Measurements from ENCODE around the gene COLEC12. TPM values are rescaled to one million over a fixed set of nuclear protein-coding genes. Genes with fewer than 3 reads are reported as not detected.

Gene COLEC12
- total RNA-seq, 4 donors from 2014 or later, result 20.2 to 81.3 (median 29.1) TPM

GRCh38 chr18:445055-445454 lies 55.4 kb downstream of the COLEC12 start:
- H3K9me3 ChIP-seq, result no peaks in the 10 kb centered on the region
- no peak overlapping the region for H3K27ac ChIP-seq
- no peaks in the 10 kb centered on the region for H3K4me1 ChIP-seq
- no peaks in the 10 kb centered on the region for H3K36me3 ChIP-seq
- no peaks in the 10 kb centered on the region for H3K27me3 ChIP-seq
- TF ChIP-seq CTCF (IDR thresholded peaks at IDR 0.05), result no peak
- TF ChIP-seq POLR2A (IDR thresholded peaks at IDR 0.05), result no peak
- intact Hi-C loops (cut with DNase I; ENCODE audit: low total_unique reads), result no loop called here
- DNase-seq, result no peak
- H3K4me3 ChIP-seq, result no peak overlapping the region

- no peaks in the 10 kb centered on the region for H3K9me3 ChIP-seq
- H3K36me3 ChIP-seq, result no peaks in the 10 kb centered on the region
- no peaks in the 10 kb centered on the region for H3K27me3 ChIP-seq
- H3K4me1 ChIP-seq, result no peaks in the 10 kb centered on the region
- no peak overlapping the region for H3K27ac ChIP-seq
- TF ChIP-seq POLR2A (IDR thresholded peaks at IDR 0.05) (no peak), CTCF (IDR thresholded peaks at IDR 0.05) (no peak)
- intact Hi-C loops (cut with DNase I; ENCODE audit: low total_unique reads), result no loop called here
- no peak overlapping the region for H3K4me3 ChIP-seq
- no peak for DNase-seq
Observed at GRCh38 chr18:438571-438970, 61.9 kb downstream of the COLEC12 start.

- no peaks in the 10 kb centered on the region for H3K36me3 ChIP-seq
Observed at GRCh38 chr18:435940-436339, 64.6 kb downstream of the COLEC12 start.

GRCh38 chr18:434410-434809 lies 66.1 kb downstream of the COLEC12 start:
- Histone ChIP-seq H3K27ac (no peak overlapping the region), H3K4me3 (no peak overlapping the region), H3K27me3 (no peaks in the 10 kb centered on the region), H3K36me3 (no peaks in the 10 kb centered on the region), H3K9me3 (no peaks in the 10 kb centered on the region), H3K4me1 (no peaks in the 10 kb centered on the region)
- TF ChIP-seq CTCF (IDR thresholded peaks at IDR 0.05) (no peak), POLR2A (IDR thresholded peaks at IDR 0.05) (no peak)
- no peak for DNase-seq
- intact Hi-C loops (cut with DNase I; ENCODE audit: low total_unique reads), result no loop called here

More at GRCh38 chr18:435940-436339, 64.6 kb downstream of the COLEC12 start:
- TF ChIP-seq CTCF (IDR thresholded peaks at IDR 0.05) (no peak), POLR2A (IDR thresholded peaks at IDR 0.05) (no peak)
- no peak for DNase-seq
- Histone ChIP-seq H3K27me3 (no peaks in the 10 kb centered on the region), H3K4me3 (no peak overlapping the region), H3K9me3 (no peaks in the 10 kb centered on the region), H3K4me1 (no peaks in the 10 kb centered on the region), H3K27ac (no peak overlapping the region)
- intact Hi-C loops (cut with DNase I; ENCODE audit: low total_unique reads), result no loop called here

- H3K27me3 ChIP-seq, result no peaks in the 10 kb centered on the region
- no peak for TF ChIP-seq CTCF (IDR thresholded peaks at IDR 0.05)
- no peak for TF ChIP-seq POLR2A (IDR thresholded peaks at IDR 0.05)
- no peak overlapping the region for H3K4me3 ChIP-seq
- no peak overlapping the region for H3K27ac ChIP-seq
- no peak for DNase-seq
- intact Hi-C loops (cut with DNase I; ENCODE audit: low total_unique reads), result no loop called here
- H3K9me3 ChIP-seq, result no peaks in the 10 kb centered on the region
- no peaks in the 10 kb centered on the region for H3K36me3 ChIP-seq
- H3K4me1 ChIP-seq, result no peaks in the 10 kb centered on the region
Observed at GRCh38 chr18:433960-434359, 66.5 kb downstream of the COLEC12 start.
